ENCODE data around the gene SLC17A1.
"Not testable (repeated sequence)": the region's sequence is repeated elsewhere in the genome, so short reads cannot be mapped to it uniquely, and the experiment has no call there.

SLC17A1 gene

DNA sequence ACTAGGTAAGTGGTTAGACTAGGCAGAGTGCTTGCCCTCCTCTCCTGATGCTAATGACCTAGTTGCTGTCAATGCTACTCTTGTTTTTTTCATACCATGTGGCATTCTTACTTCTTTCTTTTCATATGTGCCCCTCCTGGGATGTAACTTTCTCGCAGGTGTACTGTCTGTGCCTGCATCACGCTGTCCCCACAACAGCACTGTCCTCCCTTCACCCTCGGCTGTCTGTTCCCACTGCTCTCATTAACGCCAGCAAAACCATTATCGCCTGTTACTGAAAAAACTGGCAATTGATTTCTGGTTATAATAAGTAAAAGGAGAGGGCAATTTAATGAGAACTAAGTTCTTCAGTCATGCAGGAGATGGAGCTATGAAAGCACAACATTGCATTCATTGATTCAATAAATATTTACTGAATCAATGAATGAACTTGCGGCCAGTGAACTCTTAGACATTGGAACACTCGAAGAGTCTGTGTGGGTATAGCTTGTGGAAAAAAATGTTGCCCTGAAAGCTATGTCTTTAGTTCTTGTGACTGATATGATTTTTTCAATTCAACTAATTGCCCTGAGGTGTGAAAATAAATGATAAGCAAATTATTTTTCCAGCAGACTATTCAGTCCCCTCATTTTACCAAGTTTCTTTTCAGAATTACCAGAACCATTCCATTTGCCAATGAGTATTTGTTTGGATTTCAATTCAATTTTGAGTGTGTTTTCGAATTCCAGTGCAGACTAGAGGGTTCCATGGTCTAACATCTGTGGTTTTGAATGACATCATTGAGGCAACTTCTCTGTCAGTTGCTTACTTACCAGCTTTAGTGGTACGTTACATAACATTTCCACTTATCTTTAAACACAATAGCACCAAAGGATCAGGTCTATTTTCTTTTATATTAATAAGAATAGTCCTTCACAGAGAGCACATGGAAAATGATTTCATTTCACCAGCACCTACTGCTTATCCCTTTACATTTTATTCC lies 75.2 kb downstream of the SLC17A1 start:
- no peak for DNase-seq (ENCODE audit: low spot score)

DNA sequence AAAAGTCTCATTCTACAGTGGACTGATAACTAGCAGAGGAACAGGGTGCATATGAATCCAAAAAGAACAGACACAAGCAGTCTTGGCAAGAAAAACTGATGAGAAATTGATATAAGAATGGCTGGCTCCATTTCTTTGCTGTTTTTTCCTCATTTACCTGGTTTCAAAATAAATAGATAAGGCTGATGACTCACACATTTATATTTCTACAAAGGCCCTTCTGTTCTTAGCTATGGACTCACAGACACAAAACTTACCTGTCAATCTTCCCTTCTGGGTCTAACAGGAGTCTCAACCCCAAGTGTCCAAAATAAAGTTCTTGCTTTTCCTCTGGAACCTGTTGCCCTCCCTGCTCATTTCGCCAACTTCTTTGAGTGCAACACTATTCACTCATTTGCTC lies 76.4 kb downstream of the SLC17A1 start:
- no peak for DNase-seq (ENCODE audit: low spot score)

DNA sequence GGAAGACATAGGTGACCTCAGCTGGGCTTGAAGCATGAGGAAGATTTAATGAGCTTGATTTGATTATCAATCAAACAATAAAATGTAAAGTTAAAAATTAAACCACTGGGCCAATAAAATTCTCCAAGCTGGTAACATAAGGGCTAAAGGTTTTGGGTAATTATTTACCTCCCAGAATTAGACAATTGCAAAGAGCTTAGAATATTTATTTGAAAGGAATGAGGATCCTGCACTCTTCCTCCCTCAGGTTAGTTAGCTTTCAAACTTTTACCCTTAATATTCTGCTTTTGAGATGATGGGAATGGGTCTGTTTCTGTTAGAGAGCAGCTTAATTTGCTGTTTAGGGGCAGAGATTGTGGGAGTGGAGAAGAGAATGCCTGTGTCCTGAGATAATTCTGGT lies 77.3 kb downstream of the SLC17A1 start, which contains the start of gene SLC17A4:
TSS of gene SLC17A4 (plus strand) at position 208 of the 400 bp plus-strand sequence. CDS start 7,221 bp downstream, outside the sequence.
- no peak for DNase-seq (ENCODE audit: low spot score)

DNA sequence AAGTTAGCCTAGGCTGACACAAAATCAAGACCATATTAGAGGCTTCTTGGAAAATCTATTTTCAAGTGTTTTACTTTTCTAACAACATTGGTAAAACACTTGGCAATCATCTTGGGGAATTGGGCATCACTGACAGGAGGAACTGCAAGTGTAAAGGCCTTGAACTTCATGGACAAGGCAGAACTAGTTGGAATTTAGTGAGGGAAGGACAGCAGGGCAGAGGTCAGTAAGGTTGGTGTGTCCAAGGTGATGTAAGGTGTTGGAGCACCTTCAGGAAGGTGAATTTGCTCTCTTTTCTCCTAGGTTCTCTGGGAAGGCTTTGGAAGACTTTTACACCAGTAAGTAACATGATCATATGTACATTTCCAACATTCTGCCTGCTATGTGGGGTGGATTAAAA lies 78.8 kb downstream of the SLC17A1 start:
- no peak for DNase-seq (ENCODE audit: low spot score)

DNA sequence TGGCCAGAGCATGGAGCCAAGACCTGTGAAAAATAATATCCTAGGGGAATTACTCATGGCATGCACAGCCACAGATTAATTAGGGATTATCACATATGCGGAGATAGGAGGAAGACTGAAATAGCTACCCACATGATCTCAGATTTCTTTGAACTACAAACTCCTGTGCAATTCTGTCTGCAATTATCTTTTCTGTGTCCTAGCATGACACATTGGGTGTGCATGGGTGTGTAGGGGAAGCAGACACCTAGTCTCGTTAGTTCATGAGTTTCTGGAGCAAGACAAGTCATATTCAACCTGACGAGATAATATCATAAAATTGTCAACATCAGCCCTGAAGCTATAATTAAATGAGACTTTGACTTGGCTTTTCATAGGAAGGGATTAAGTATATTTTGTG lies 80.9 kb downstream of the SLC17A1 start:
- no peak for DNase-seq (ENCODE audit: low spot score)

DNA sequence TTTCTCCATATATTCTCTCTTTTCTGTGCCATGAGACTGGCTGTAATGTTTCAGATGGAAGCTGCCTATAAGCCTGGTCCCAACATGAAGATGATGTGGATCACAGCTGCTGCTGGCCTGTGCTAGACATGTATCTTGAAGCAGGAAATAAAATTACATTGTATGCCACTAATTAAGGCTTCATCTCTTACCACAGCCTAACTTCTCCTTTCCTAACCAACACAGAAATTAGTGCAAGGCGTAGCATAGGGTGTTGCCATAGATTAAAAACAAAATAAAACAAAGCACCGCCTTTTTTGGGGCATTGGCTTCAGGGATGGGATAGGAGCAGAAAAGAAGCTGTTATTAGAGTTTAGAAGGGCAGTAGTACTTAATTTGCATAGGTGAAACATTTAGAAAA lies 82.0 kb downstream of the SLC17A1 start:
- no peak for DNase-seq (ENCODE audit: low spot score)

DNA sequence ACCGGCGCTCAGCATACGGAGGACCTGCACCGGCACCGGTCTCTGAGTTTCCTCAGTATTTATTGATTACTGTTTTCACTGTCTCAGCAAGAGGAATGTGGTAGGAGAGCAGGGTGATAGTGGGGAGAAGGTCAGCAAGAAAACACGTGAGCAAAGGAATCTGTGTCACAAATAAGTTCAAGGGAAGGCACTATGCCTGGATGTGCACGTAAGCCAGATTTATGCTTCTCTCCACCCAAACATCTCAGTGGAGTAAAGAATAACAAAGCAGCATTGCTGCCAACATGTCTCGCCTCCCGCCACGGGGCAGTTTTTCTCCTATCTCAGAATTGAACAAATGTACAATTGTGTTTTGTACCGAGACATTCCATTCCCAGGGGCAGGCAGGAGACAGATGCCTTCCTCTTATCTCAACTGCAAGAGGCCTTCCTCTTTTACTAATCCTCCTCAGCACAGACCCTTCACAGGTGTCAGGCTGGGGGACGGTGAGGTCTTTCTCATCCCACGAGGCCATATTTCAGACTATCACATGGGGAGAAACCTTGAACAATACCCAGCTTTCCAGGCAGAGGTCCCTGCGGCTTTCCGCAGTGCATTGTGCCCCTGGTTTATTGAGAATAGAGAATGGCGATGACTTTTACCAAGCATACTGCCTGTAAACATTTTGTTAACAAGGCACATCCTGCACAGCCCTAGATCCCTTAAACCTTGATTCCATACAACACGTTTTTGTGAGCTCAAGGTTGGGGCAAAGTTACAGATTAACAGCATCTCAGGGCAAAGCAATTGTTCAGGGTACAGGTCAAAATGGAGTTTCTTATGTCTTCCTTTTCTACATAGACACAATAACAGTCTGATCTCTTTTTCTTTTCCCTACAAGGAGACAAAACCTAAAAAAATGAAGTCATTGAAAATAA lies 83.0 kb downstream of the SLC17A1 start:
- DNase-seq (ENCODE audit: low spot score): not testable (repeated sequence)

DNA sequence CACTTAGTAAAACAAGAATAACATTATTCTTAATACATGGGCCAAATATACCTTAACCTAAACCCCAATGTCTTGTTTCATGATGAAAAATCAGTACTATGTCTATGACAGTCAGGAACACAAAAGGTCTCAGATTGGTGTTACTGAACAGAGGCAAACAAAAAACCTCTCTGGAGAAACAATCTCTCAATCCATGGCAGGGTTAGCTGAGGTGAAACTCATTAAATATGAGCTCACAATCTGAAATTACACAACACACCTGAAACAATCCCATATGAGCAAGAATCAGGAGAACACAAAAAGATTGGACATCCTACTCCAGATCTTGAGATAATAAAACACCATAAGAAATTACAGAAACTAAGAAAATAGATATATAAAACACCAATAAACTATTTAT lies 83.8 kb downstream of the SLC17A1 start:
- no peak for DNase-seq (ENCODE audit: low spot score)

DNA sequence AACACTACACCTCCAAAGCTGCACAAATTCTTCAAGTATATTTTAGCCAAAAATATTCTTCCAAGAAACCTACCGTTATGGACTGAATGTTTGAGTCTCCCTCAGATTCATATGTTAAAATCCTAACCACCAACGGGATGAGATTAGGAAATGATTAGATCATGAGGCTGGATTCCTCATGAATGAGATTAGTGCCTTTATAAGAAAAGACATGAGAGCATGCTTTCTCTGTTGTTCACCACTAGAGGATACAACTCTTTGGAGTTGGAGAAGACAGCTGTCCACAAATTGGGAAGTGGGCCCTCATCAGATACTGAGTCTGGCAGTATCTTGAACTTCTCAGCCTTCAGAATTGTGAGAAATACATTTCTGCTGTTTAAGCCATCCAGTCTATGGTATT lies 84.4 kb downstream of the SLC17A1 start:
- no peak for DNase-seq (ENCODE audit: low spot score)

DNA sequence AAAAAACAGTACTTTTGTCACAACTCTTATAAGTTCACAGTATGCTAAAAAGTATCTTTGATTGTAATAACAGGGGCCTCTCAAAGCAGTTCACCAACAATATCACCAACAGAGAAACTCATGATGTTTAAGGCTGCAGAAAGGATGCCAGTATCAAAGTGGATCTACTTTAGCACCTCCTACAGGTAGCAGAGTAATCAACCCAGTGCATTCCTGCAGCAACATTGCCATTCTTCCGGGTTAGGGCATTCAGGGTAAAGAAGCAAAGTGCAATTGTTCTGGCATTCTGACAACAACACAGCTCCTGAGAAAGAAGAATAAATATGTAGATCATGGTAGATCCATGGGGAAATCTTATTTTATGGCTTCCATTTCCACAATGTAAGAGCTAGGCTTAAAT lies 84.9 kb downstream of the SLC17A1 start:
- no peak for DNase-seq (ENCODE audit: low spot score)

DNA sequence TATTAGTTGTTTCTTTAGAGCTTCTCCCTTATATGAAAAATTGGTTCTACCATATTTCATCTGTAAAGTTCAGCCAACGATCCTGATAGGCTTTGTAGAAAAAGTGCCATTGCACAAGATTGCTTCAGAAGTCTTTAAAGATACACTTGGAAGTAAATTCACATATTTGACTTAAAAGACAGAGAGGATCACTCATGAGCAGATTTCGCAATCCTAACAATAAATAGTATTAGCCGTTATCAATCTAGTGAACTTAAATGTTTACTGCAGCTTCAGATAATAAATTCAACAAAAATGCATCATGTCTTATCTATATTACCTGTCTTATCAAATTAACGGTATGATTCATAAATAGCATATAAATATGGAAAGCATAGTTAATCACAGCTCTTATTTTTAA lies 86.0 kb downstream of the SLC17A1 start:
- DNase-seq (ENCODE audit: low spot score): no peak

DNA sequence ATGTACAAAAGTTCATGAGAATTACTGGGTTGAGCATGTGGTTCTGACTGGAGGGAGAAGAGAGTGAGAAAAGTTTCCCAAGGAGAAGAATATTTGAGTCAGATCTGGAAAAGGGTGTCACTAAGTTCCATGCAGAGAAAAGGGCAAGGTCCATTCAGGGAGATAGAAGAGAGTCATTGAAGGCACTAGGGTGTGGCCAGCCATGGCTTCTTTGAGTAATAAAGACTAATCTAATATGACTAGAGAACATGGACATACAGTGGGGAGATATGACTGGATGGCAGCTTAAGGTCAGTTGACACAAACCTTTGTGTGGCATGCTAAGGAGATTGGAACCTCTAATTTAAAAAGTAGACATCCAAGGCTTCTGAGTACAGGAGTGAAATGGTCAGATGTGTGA lies 88.0 kb downstream of the SLC17A1 start:
- no peak for DNase-seq (ENCODE audit: low spot score)

DNA sequence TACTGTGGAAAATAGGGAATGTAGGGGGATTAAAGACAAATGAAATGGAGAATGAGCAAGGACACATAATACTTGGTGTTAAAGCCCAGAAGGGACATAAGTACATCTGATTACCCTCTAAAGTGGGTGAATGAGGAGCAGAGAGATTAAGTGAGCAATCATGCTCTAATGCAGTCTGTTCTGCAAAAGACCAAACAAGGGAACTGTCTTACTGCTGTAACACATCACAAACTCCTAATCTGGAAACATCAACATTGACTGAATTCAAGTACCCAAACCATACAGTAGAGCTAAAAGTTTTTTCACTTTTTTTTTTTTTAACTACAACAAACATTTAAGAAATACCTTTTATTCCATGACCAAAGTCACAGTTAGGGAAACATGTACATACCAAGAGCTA lies 96.6 kb downstream of the SLC17A1 start:
- DNase-seq (ENCODE audit: low spot score): no peak
